HEK293T (cell line): ENCODE measurements around the gene BCAM.

ENCODE experiments used
- BHLHE40 ChIP-seq: fragments of 450-650 bp; IDR thresholded peaks from 2 replicates; pipeline ENCODE4 v1.6.1; 2016; ENCODE audit warnings: mild to moderate bottlenecking, moderate library complexity, borderline replicate concordance
- CTBP1 ChIP-seq: fragments of 450-650 bp; IDR thresholded peaks from 2 replicates; pipeline ENCODE4 v1.6.1; 2016; ENCODE audit warnings: borderline replicate concordance
- FOXA1 ChIP-seq: fragments of 450-650 bp; IDR thresholded peaks from 2 replicates; pipeline ENCODE4 v1.6.1; 2016; ENCODE audit warnings: mild to moderate bottlenecking
- FOXM1 ChIP-seq: fragments of 450-650 bp; IDR thresholded peaks from 2 replicates; pipeline ENCODE4 v1.6.1; 2017; ENCODE audit warnings: mild to moderate bottlenecking, borderline replicate concordance
- PKNOX1 ChIP-seq: fragments of 450-650 bp; IDR thresholded peaks from 2 replicates; pipeline ENCODE4 v1.6.1; 2016
- SP1 ChIP-seq: fragments of 450-650 bp; IDR thresholded peaks from 2 replicates; pipeline ENCODE4 v1.6.1; 2017
- TARDBP ChIP-seq: fragments of 450-650 bp; IDR thresholded peaks from 2 replicates; pipeline ENCODE4 v1.6.1; 2016

GRCh38 chr19:44807652-44808462, 1.0 kb upstream of the BCAM start:
- TF ChIP-seq CTBP1 (no peak), SP1 (no peak), PKNOX1 (no peak), BHLHE40 (no peak), FOXA1 (no peak), FOXM1 (no peak), TARDBP (no peak)
